KOPT-K1 (cell line): ENCODE data around the gene SH3BP1.
"Not testable (repeated sequence)": the region's sequence is repeated elsewhere in the genome, so short reads cannot be mapped to it uniquely, and the experiment has no call there.

Source experiments
- H3K27ac ChIP-seq: fragments of 200-600 bp; sonication (generic); 2 replicates; pipeline ENCODE4 v1.5.1; 2016; ENCODE audit warnings: antibody characterized with exemption, mild to moderate bottlenecking, low read depth, low read length; ENCODE audit not compliant: poor library complexity, severe bottlenecking
- H3K36me3 ChIP-seq: fragments of 200-600 bp; sonication (generic); 2 replicates; pipeline ENCODE4 v1.5.1; 2017; ENCODE audit warnings: antibody characterized with exemption, mild to moderate bottlenecking, low read length, moderate library complexity; ENCODE audit not compliant: insufficient read depth
- H3K9me3 ChIP-seq: fragments of 200-600 bp; sonication (generic); 2 replicates; pipeline ENCODE4 v1.5.1; 2017; ENCODE audit warnings: antibody characterized with exemption, low read length, mild to moderate bottlenecking; ENCODE audit not compliant: insufficient read depth, poor library complexity, severe bottlenecking

SH3BP1 gene, protein sequence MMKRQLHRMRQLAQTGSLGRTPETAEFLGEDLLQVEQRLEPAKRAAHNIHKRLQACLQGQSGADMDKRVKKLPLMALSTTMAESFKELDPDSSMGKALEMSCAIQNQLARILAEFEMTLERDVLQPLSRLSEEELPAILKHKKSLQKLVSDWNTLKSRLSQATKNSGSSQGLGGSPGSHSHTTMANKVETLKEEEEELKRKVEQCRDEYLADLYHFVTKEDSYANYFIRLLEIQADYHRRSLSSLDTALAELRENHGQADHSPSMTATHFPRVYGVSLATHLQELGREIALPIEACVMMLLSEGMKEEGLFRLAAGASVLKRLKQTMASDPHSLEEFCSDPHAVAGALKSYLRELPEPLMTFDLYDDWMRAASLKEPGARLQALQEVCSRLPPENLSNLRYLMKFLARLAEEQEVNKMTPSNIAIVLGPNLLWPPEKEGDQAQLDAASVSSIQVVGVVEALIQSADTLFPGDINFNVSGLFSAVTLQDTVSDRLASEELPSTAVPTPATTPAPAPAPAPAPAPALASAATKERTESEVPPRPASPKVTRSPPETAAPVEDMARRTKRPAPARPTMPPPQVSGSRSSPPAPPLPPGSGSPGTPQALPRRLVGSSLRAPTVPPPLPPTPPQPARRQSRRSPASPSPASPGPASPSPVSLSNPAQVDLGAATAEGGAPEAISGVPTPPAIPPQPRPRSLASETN

DNA sequence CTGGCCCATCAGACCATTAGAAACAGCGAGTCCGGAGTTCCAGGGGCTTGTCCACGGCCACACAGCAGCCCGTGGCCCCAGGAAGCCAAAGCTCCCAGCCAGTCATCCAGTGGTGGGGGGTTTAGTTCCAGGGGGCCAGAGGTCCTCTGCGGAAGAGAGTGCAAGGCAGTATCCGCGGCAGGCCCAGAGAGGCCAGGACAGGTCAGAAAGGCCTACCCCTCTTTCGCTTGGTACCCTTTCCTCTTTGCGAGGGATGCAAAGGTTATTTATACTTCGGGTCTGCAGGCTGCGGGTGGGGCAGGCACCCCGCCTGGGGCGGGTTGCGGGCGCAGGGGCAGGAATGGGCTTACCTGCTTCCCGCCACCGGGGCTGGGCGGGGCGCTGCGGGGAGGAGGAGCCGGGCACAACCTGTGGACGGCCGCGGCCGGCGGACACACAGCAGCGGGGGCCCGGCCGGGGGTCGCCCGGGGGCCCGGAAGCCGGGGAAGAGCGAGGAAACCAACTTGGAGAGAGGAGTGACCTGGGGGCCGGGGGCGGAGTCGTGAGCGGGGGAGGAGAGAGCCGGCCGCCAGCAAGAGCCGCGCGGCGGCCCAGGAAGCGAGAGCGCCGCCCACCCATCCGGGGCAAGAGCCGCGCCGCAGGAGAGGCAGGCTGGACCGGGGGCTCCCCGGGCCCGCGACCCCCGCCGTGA lies at the start of gene SH3BP1:
Gene SH3BP1 (plus strand): TSS at position 600 of the 691 bp plus-strand sequence. CDS start 119 bp downstream, outside the sequence.
- 0 out of 2 replicates have a peak, but pooled peaks cover 2% of the 10 kb centered on the region for H3K36me3 ChIP-seq
- peak within 1 kb of the TSS; percentile 65 for H3K27ac ChIP-seq
- no peaks in the 10 kb centered on the region for H3K9me3 ChIP-seq

DNA sequence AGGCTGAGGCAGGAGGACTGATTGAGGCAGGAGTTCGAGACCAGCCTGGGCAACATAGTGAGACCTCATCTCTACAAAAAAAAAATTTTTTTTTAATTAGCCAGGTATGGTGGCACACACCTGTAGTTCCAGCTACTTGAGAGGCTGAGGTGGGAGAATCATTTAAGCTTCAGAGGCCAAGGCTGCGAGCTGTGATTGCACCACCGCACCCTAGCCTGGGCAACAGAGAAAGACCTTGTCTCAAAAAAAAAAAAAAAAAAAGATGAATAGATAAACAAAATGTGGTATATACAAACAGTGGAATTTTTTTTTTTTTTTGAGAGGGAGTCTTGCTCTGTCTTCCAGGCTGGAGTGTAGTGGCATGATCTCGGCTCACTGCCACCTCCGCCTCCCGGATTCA lies 48.4 kb upstream of the SH3BP1 start:
- H3K9me3 ChIP-seq, H3K36me3 ChIP-seq, H3K27ac ChIP-seq: not testable (repeated sequence)

DNA sequence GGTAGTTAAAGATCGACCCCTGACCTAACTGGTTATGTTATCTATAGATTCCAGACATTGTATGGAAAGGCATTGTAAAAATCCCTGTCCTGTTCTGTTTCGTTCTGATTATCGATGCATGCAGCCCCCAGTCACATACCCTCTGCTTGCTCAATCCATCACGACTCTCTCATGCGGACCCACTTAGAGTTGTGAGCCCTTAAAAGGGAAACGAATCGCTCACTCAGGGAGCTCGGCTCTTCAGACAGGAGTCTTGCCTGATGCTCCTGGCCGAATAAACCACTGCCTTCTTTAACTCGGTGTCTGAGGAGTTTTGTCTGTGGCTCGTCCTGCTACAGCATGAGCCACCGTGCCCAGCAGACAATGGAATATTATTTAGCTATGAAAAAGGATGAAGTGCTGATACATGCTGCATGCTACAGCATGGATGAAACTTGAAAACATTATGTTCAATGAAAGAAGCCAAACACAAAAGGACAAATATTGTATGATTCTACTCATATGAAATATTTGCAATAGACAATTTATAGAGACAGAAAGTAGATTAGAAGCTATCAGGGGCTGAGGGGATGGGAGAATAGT lies 47.6 kb upstream of the SH3BP1 start:
- Histone ChIP-seq H3K36me3 (no peaks in the 10 kb centered on the region), H3K9me3 (no peaks in the 10 kb centered on the region), H3K27ac (no peak overlapping the region)

DNA sequence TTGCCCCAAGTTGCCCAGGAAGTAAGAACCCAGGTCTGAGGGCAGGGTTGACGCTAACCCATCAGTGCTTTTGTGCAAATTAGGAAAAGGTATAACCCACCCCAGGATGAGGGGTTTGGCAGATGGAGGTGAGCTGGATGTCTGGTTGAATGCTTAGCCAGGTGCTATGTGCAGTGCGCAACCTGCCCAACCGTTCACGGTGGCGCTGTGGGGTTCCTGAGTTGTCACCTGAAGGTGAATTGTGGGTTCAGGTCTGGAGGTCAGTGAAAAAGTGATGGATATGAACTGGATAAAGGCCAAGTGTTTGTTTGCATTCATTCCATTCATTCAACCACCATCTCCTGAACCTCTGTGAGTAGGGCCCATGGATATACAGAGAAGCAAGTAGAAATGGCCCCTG lies 45.2 kb upstream of the SH3BP1 start:
- Histone ChIP-seq H3K9me3 (no peaks in the 10 kb centered on the region), H3K36me3 (no peaks in the 10 kb centered on the region), H3K27ac (no peak overlapping the region)

DNA sequence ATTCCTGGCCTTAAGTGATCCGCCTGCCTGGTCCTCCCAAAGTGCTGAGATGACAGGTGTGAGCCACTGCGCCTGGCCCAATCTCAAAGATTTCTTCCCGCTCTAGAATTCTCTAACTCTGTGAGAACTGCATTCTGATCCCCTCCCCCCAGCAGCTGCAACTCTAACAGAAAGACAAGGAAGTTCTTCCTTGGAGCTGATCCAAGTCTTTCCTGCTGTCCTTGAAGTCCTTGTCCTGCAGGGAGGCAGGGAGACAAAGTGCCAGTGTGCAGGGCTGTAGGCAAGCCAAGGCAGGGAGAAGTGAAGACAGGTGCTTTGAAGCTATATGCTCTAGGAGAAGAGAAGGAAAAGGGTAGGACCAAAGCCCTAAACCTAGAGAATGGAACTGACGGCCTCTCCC lies 40.3 kb upstream of the SH3BP1 start:
- Histone ChIP-seq H3K27ac (no peak overlapping the region), H3K36me3 (no peaks in the 10 kb centered on the region), H3K9me3 (no peaks in the 10 kb centered on the region)

DNA sequence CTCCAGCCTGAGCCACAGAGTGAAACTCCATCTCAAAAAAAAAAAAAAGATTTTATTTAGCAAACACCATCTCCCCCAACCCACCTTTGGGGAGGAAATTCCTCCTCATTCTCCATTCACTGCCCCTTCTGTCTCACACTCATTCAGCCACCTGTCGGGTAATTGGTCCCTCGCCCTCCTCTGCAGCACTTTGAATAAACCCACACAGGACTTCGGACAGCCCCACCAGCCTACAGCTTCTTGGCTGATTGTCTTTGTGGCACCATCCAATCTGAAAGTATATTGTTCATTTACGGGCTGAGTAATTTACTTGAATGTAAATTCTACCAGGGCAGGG lies 38.3 kb upstream of the SH3BP1 start:
- Histone ChIP-seq H3K36me3 (no peaks in the 10 kb centered on the region), H3K9me3 (no peaks in the 10 kb centered on the region), H3K27ac (no peak overlapping the region)

DNA sequence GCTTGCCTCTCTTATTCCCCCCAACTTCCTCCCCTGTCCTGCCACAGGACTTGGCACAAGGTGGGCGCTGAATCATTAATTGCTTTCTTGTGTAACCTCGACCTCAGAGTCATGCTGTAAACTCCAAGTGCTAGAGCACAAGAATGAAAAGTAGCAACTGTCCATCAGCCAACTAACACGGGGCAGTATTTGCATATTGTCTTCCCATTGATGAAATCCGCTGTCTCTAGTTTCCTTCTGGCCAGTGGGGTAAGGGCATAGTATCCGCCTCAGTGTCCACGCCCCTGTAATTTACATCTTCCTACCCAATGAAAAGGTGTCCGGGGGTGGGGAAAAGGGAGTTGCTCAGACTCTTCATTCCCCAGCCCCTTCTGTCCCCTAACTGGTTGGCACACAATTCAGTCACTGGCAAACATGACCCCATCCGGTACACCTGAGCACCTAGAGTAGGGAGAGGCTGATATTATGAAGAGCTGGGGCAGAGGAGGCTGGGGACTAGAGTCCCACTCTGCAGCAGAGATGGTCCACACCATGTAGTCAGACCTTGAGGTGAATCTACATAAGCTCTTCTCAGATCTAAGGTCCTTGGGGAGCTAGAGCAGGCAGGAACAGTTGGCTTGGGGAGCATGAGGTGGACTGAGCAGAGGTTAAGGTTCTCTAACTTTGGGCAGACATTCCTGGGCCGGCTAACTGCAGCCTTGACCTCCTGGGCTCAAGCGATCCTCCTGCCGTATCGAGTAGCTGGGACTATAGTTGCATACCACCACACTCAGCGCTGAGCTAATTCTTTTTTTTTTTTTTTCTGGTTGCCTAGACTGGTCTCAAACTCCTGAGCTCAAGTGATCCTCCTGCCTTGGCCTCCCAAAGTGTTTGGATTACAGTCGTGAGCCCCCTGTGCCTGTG lies 37.7 kb upstream of the SH3BP1 start:
- H3K27ac ChIP-seq, result no peak overlapping the region

DNA sequence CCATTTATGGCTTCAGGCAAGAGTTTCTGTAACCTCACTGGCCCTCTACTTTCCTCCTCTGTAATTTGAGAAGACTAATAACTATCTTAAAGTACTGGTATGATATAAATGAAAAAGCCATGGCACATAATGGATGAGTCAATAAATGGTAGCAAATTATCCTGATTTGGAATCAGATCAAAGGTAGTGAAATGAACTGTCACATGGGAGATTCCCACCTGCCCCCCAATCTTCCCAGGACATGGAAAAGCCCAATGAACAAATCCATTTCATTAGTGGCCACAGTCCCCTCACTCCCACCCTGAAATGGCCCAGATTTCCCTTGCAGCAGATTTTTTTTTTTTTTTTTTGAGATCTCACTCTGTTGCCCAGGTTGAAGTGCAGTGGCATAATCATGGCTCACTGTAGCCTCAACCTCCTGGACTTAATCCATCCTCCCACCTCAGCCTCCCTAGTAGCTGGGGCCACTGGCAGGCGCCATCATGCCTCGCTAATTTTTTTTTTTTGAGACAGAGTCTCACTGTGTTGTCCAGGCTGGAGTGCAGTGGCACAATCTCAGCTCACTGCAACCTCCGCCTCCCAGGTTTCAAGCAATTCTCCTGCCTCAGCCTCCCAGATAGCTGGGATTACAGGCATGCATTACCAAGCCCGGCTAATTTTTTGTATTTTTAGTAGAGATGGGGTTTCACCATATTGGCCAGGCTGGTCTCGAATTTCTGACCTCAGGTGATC lies 36.8 kb upstream of the SH3BP1 start:
- H3K36me3 ChIP-seq, H3K9me3 ChIP-seq, H3K27ac ChIP-seq: not testable (repeated sequence)

More for the DNA sequence above, 37.7 kb upstream of the SH3BP1 start:
- no peaks in the 10 kb centered on the region for H3K9me3 ChIP-seq
- no peaks in the 10 kb centered on the region for H3K36me3 ChIP-seq

DNA sequence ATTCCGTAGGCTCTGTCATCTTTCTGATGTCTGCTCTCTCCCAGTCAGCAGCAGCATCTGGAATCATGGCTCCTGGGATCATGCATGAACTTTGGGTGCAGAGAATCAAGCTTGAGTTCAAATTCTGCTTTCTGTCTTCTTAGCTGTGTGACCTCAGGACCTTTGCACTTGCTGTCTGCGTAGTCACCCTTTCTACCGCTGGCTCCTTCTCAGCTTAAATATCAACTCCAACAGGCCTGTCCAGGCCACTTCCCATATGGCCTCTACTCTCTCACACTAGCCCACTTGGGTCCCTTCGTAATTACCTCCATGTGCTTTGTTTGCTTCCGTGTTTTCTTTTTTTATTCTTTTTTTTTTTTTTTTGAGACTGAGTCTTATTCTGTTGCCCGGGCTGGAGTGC lies 35.4 kb upstream of the SH3BP1 start:
- no peak overlapping the region for H3K27ac ChIP-seq
- no peaks in the 10 kb centered on the region for H3K9me3 ChIP-seq
- H3K36me3 ChIP-seq, result no peaks in the 10 kb centered on the region

DNA sequence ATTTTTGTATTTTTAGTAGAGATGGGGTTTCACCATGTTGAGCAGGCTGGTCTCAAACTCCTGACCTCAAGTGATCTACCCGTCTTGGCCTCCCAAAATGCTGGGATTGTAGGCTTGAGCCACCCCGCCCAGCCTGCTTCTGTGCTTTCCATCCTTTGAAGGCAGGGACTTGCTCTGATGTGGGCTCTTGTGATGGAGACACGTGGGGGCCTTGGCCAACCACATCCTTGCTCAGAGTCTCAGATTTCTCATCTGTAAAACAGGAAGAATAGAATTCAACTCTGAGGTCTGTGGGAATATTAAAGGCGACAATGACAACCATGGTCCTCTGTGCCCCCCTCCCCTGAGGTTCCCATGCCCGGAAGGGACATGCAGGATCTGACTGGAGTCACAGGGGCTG lies 34.6 kb upstream of the SH3BP1 start:
- no peak overlapping the region for H3K27ac ChIP-seq
- no peaks in the 10 kb centered on the region for H3K36me3 ChIP-seq

DNA sequence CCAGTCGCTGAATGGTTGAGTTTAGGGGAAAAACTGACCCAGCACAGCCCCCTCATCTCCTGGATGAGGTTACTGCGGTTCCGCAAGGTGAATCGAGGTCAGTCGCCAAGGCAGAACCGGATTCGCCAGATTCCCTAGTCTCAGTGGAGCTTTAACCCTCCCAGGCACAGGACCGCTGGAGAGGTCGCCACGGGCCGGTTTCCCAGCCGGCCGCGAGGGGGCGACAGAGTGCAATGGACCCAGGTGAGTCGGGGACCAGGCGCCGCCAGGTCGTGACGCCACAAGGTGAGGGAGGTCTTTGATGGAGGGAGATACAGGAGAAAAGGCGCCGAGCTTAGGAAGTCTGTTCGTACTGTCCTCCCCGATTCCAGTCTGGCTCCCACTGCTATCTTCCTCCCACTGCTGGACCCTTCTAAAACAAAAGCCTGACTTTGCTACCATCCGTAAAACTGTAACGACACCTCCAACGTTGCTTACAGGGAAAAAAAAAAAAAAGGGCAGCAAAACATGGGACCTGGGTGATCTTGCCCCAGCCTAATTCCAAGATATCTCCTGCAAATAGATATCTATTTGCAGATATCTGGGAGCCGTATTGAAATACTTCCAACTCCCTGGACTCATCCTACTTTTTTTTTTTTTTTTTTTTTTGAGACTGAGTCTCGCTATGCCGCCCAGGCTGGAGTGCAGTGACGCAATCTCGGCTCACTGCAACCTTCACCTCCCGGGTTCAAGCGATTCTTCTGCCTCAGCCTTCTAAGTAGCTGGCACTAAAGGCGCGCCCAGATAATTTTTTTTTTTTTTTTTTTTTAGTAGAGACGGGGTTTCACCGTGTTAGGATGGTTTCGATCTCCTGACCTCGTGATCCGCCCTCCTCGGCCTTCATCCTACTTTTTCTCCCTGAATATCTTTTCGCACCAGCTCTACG lies 32.2 kb upstream of the SH3BP1 start:
- Histone ChIP-seq H3K9me3 (no peaks in the 10 kb centered on the region), H3K27ac (peak overlapping the region; percentile 82), H3K36me3 (no peaks in the 10 kb centered on the region; the same call in 1 of the 2 replicates)

More for the DNA sequence above, 34.6 kb upstream of the SH3BP1 start:
- H3K9me3 ChIP-seq, result no peaks in the 10 kb centered on the region

DNA sequence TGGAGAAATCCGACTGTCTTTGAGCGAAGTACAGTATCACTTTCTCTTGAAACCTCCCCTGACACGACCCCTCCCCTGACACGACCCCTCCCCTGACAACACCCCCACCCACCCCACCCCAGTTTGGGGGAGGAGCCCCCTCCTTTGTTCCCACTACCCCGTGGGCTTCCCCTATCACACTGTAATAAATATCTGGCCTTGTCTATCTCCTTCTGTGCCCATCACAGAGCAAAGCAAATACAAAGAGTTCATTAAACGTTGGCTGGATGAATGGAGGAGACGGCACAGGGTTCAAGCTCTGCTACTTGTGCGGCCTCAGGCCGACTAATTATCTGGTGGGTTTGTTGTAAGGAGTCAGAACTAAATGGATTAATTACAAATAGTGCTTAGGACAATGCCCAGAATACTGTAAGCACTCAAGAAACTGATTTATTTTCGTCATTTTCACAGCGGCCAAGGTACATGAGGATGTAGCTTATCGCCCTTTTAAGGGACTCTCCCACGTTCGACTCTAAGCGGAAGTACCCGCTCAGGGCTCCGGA lies 31.5 kb upstream of the SH3BP1 start:
- Histone ChIP-seq H3K9me3 (no peaks in the 10 kb centered on the region), H3K36me3 (no peaks in the 10 kb centered on the region; the same call in 1 of the 2 replicates), H3K27ac (peak overlapping the region; percentile 82)
